PFSK-1 (cell line): ENCODE measurements around the gene ZNF20.

ENCODE experiments used
- FOXP2 ChIP-seq: optimal IDR thresholded peaks from 2 replicates; pipeline ENCODE3; 2011; ENCODE audit warnings: borderline replicate concordance, control low read depth, inconsistent platforms; ENCODE audit not compliant: insufficient read depth; ENCODE audit errors: extremely low read length, extremely low read depth
- POLR2AphosphoS5 ChIP-seq: IDR thresholded peaks from 2 replicates; pipeline ENCODE4 v1.6.1; 2012; ENCODE audit warnings: low read depth, mild to moderate bottlenecking, control low read depth, low read length, moderate library complexity
- SIN3A ChIP-seq: IDR thresholded peaks from 2 replicates; pipeline ENCODE4 v1.6.1; 2012; ENCODE audit warnings: mild to moderate bottlenecking, low read length, moderate library complexity, borderline replicate concordance; ENCODE audit not compliant: insufficient read depth
- TAF1 ChIP-seq: IDR thresholded peaks from 2 replicates; pipeline ENCODE4 v1.6.1; 2012; ENCODE audit warnings: low read length, control low read depth, borderline replicate concordance; ENCODE audit not compliant: insufficient read depth
- TF ChIP-seq, protein P1 (sequence below), 2 experiments: IDR thresholded peaks; 2 replicates each; pipeline versions ENCODE4 v1.6.1 to v1.8.0; 2011 to 2012; ENCODE audit warnings: low read depth in 2 of 2, low read length in 2 of 2, control low read depth in 1 of 2, inconsistent platforms in 1 of 2, mild to moderate bottlenecking in 1 of 2, moderate library complexity in 1 of 2; ENCODE audit not compliant: insufficient read depth in 1 of 2

ZNF20 gene

DNA sequence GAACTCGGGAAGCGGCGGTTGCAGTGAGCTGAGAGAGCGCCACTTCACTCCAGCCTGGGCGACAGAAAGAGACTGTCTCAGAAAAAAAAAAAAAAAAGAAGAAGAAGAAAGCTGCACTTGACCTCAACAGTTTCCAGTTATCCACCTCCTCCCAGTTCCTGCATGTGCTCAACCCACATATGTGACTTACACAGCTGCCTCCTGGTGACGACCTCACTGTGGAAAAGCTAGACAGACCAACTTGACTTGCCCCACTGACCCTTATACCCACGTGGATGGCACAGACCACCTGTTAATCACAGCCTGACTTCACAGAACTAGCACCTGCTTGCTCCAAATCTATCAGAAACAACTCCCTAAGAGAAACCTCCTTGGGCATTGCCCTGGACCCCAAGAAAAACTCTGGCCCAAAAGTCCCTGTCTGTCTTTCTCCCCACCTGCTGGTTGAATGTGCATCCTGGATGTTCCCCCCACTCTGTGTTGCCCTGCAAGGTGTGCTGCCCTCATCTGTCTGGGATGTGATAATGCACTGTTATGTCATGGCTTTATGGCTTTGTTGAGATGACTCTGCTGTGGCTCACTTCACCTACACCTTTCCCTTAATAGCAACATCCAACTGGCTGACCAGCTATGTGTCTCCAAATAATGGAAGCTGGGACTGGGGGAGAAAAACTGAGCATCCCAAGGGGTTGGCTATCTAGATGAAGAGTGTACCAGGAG lies 2.8 kb downstream of the ZNF20 start:
- TF ChIP-seq, protein P1, sequence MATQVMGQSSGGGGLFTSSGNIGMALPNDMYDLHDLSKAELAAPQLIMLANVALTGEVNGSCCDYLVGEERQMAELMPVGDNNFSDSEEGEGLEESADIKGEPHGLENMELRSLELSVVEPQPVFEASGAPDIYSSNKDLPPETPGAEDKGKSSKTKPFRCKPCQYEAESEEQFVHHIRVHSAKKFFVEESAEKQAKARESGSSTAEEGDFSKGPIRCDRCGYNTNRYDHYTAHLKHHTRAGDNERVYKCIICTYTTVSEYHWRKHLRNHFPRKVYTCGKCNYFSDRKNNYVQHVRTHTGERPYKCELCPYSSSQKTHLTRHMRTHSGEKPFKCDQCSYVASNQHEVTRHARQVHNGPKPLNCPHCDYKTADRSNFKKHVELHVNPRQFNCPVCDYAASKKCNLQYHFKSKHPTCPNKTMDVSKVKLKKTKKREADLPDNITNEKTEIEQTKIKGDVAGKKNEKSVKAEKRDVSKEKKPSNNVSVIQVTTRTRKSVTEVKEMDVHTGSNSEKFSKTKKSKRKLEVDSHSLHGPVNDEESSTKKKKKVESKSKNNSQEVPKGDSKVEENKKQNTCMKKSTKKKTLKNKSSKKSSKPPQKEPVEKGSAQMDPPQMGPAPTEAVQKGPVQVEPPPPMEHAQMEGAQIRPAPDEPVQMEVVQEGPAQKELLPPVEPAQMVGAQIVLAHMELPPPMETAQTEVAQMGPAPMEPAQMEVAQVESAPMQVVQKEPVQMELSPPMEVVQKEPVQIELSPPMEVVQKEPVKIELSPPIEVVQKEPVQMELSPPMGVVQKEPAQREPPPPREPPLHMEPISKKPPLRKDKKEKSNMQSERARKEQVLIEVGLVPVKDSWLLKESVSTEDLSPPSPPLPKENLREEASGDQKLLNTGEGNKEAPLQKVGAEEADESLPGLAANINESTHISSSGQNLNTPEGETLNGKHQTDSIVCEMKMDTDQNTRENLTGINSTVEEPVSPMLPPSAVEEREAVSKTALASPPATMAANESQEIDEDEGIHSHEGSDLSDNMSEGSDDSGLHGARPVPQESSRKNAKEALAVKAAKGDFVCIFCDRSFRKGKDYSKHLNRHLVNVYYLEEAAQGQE (IDR thresholded peaks at IDR 0.05; ENCODE audit: insufficient read depth in 1 of 2, low read depth in 2 of 2, low read length in 2 of 2) = no peak
- TF ChIP-seq TAF1 = no peak
- no peak for TF ChIP-seq SIN3A
- TF ChIP-seq FOXP2 = no peak
- TF ChIP-seq POLR2AphosphoS5 = no peak

- no peak for TF ChIP-seq TAF1
- no peak for TF ChIP-seq POLR2AphosphoS5
- TF ChIP-seq FOXP2 = no peak
- TF ChIP-seq, protein P1 (IDR thresholded peaks at IDR 0.05; ENCODE audit: insufficient read depth in 1 of 2, low read depth in 2 of 2, low read length in 2 of 2) = no peak
- TF ChIP-seq SIN3A = no peak
Measured at GRCh38 chr19:12133069-12133468, 7.1 kb downstream of the ZNF20 start.

GRCh38 chr19:12126707-12127106 lies 13.4 kb downstream of the ZNF20 start:
- TF ChIP-seq, protein P1 (IDR thresholded peaks at IDR 0.05; ENCODE audit: insufficient read depth in 1 of 2, low read depth in 2 of 2, low read length in 2 of 2) = no peak
- no peak for TF ChIP-seq SIN3A
- TF ChIP-seq TAF1 = no peak
- TF ChIP-seq FOXP2 = no peak
- TF ChIP-seq POLR2AphosphoS5 = no peak

DNA sequence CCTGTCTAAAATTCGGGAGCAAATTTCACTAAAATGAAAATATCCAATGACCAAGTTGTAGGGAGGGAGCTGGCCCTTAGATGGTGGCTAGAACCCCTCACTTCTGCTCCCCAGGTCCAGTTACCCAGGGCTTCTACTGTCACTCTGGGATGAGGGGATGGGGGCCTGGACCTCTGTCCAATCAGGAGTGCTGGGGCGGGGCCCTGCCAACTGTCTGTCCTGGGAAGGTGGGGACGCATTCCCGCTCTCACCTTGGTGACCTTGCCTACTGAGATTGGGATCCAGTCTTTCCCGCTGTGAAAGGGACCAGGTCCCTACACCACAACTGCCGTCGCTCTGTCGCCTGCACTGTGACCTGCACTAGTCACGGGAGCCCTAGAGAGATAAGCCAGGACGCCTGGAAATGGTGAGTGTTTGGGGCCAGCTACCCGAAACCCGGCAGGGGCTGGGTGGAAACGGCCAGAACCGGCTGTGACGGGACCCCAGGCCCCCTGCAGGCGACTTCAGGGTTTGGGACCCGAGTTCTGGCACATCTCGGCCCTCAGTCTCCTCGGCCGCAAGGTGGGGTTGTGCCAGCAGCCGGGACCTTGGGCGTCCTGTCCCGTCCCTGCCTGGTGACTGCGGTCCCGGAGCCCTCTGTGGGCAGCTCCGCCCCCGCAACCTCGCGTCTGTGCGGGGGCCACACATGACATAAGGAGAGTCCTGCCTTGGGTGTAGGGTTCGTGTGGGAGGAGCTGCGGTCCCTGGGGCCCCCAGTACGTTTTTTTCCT lies 22.8 kb downstream of the ZNF20 start:
- no peak for TF ChIP-seq TAF1
- TF ChIP-seq FOXP2 = no peak
- TF ChIP-seq SIN3A = no peak
- TF ChIP-seq POLR2AphosphoS5 = no peak
- TF ChIP-seq, protein P1 (IDR thresholded peaks at IDR 0.05; ENCODE audit: insufficient read depth in 1 of 2, low read depth in 2 of 2, low read length in 2 of 2) = no peak

DNA sequence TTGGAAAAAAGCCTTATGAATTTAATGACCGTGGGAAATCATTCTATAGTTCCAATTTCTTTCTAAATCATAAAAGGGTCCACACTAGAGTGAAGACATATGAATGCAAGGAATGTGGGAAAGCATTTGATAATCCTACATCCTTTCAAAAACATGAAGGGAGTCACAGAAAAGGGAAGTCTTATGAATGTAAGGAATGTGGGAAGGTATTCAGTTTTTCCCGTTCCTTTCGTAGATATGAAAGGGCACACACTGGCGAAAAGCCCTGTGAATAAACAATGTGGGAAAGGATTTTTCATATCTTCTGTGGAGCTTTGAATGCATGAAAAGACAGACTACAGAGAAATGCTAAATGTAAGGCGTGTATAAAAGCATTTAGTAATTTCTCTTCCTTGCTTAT lies 27.0 kb downstream of the ZNF20 start:
- no peak for TF ChIP-seq SIN3A
- TF ChIP-seq POLR2AphosphoS5 = no peak
- TF ChIP-seq, protein P1 (IDR thresholded peaks at IDR 0.05; ENCODE audit: insufficient read depth in 1 of 2, low read depth in 2 of 2, low read length in 2 of 2) = no peak
- no peak for TF ChIP-seq FOXP2
- TF ChIP-seq TAF1 = no peak
